ENCODE measurements around the gene LASP1. TPM values are rescaled to one million over a fixed set of nuclear protein-coding genes. Genes with fewer than 3 reads are reported as not detected.
A peak's percentile ranks its signal among the peaks of the same experiment; 100 is the strongest.

LASP1 gene
- total and polyA plus RNA-seq, 2 of the 8 experiments (the other 6 are each of a cell fraction or from before 2014, with no cell fraction given) = 114 to 180 TPM

DNA sequence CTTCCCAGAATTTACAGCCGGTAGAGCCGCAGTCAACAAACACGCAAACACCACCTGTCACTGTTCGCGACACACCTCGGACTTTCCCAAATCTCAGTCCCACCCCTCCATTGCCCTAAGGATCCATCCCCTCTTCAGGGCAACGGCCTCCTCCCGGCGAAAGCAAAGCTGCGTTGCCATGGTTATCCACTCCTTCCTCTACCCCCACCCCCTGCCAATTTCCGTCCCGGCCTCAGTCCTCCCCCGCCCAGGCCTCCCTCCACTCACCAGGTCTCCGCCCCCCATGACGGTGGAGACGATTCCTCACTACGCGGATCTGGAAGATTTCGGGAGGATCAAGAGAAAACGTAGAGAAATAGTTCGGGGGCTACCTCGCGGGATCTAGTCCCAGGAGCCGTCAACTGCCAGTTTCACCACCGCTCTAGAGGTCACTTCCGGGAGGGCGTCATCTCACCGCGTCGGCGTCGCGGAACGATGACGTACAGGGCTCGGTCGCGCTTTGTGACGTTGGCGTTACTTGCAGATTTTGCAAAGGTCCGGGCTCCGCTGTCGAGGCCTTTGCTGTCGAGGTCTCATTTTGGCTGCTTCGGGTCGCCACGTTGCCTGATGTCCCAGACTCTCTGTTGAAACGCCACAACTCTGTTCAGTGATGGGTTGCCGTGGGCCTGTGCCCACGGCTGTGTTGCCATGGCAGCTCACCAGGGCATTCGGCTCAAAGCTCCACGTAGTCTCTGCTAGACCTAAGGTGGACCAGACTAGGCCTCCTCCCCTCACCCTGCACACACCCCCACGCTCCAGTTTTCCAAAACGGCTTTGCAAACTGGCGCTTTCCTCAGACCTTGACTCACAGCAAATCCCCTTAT, 44.7 kb upstream of the LASP1 start, which contains the start of gene CWC25 (continued):
- TF ChIP-seq EP300 (IDR thresholded peaks at IDR 0.05; ENCODE audit: borderline replicate concordance in 1 of 2, low read depth in 2 of 2, low read length in 2 of 2) (peak in 1 of 2 experiments; percentile 97; a peak in 2 of 3 replicates), SAP30 (IDR thresholded peaks at IDR 0.05; ENCODE audit: insufficient read depth, insufficient replicate concordance, low read length) (peak; percentile 92), SIX5 (IDR thresholded peaks at IDR 0.05; ENCODE audit: low read depth, low read length) (peak; percentile 56), KDM5A (IDR thresholded peaks at IDR 0.05; ENCODE audit: low read length) (peak; percentile 95), SRF (IDR thresholded peaks at IDR 0.05; ENCODE audit: low read depth, low read length) (peak; percentile 99), MAX (IDR thresholded peaks at IDR 0.05) (peak; percentile 57; the same call in 1 of the 2 replicates), NRF1 (IDR thresholded peaks at IDR 0.05; ENCODE audit: low read depth, low read length) (no peak)
- TF ChIP-seq, protein P1, sequence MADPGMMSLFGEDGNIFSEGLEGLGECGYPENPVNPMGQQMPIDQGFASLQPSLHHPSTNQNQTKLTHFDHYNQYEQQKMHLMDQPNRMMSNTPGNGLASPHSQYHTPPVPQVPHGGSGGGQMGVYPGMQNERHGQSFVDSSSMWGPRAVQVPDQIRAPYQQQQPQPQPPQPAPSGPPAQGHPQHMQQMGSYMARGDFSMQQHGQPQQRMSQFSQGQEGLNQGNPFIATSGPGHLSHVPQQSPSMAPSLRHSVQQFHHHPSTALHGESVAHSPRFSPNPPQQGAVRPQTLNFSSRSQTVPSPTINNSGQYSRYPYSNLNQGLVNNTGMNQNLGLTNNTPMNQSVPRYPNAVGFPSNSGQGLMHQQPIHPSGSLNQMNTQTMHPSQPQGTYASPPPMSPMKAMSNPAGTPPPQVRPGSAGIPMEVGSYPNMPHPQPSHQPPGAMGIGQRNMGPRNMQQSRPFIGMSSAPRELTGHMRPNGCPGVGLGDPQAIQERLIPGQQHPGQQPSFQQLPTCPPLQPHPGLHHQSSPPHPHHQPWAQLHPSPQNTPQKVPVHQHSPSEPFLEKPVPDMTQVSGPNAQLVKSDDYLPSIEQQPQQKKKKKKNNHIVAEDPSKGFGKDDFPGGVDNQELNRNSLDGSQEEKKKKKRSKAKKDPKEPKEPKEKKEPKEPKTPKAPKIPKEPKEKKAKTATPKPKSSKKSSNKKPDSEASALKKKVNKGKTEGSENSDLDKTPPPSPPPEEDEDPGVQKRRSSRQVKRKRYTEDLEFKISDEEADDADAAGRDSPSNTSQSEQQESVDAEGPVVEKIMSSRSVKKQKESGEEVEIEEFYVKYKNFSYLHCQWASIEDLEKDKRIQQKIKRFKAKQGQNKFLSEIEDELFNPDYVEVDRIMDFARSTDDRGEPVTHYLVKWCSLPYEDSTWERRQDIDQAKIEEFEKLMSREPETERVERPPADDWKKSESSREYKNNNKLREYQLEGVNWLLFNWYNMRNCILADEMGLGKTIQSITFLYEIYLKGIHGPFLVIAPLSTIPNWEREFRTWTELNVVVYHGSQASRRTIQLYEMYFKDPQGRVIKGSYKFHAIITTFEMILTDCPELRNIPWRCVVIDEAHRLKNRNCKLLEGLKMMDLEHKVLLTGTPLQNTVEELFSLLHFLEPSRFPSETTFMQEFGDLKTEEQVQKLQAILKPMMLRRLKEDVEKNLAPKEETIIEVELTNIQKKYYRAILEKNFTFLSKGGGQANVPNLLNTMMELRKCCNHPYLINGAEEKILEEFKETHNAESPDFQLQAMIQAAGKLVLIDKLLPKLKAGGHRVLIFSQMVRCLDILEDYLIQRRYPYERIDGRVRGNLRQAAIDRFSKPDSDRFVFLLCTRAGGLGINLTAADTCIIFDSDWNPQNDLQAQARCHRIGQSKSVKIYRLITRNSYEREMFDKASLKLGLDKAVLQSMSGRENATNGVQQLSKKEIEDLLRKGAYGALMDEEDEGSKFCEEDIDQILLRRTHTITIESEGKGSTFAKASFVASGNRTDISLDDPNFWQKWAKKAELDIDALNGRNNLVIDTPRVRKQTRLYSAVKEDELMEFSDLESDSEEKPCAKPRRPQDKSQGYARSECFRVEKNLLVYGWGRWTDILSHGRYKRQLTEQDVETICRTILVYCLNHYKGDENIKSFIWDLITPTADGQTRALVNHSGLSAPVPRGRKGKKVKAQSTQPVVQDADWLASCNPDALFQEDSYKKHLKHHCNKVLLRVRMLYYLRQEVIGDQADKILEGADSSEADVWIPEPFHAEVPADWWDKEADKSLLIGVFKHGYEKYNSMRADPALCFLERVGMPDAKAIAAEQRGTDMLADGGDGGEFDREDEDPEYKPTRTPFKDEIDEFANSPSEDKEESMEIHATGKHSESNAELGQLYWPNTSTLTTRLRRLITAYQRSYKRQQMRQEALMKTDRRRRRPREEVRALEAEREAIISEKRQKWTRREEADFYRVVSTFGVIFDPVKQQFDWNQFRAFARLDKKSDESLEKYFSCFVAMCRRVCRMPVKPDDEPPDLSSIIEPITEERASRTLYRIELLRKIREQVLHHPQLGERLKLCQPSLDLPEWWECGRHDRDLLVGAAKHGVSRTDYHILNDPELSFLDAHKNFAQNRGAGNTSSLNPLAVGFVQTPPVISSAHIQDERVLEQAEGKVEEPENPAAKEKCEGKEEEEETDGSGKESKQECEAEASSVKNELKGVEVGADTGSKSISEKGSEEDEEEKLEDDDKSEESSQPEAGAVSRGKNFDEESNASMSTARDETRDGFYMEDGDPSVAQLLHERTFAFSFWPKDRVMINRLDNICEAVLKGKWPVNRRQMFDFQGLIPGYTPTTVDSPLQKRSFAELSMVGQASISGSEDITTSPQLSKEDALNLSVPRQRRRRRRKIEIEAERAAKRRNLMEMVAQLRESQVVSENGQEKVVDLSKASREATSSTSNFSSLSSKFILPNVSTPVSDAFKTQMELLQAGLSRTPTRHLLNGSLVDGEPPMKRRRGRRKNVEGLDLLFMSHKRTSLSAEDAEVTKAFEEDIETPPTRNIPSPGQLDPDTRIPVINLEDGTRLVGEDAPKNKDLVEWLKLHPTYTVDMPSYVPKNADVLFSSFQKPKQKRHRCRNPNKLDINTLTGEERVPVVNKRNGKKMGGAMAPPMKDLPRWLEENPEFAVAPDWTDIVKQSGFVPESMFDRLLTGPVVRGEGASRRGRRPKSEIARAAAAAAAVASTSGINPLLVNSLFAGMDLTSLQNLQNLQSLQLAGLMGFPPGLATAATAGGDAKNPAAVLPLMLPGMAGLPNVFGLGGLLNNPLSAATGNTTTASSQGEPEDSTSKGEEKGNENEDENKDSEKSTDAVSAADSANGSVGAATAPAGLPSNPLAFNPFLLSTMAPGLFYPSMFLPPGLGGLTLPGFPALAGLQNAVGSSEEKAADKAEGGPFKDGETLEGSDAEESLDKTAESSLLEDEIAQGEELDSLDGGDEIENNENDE (IDR thresholded peaks at IDR 0.05; ENCODE audit: insufficient replicate concordance, low read length) = no peak

Data from H1 (cell line).